IgD-negative memory B cell (primary cell): Measurements from ENCODE around the gene SLC4A1. TPM values are rescaled to one million over a fixed set of nuclear protein-coding genes. Genes with fewer than 3 reads are reported as not detected.

Source experiments
- H3K27ac Mint-ChIP-seq, 3 donors: one replicate each; pipeline ENCODE4 v1.8.0; 2020 to 2022; ENCODE audit warnings: mild to moderate bottlenecking in 3 of 3, mixed read lengths in 3 of 3, moderate library complexity in 1 of 3
- H3K27me3 Mint-ChIP-seq: one replicate; pipeline ENCODE4 v1.8.0; 2021; ENCODE audit warnings: mixed read lengths
- H3K36me3 Mint-ChIP-seq: one replicate; pipeline ENCODE4 v1.8.0; 2020; ENCODE audit warnings: mild to moderate bottlenecking, mixed read lengths
- H3K4me1 Mint-ChIP-seq, 3 donors: one replicate each; pipeline ENCODE4 v1.8.0; 2020 to 2022; ENCODE audit warnings: mixed read lengths in 3 of 3, mild to moderate bottlenecking in 1 of 3
- H3K4me3 Mint-ChIP-seq, 4 donors: one replicate each; pipeline ENCODE4 v1.8.0; 2020 to 2022; ENCODE audit warnings: mild to moderate bottlenecking in 4 of 4, mixed read lengths in 4 of 4, moderate library complexity in 3 of 4
- H3K9me3 Mint-ChIP-seq, 3 donors: one replicate each; pipeline ENCODE4 v1.8.0; 2020 to 2021; ENCODE audit warnings: mixed read lengths in 3 of 3, mild to moderate bottlenecking in 1 of 3
- polyA plus RNA-seq: library from polyadenylated mRNA; unstranded; fragments of 300-500 nt; fragmentation: Illumina TruSeq; gene quantifications from one replicate; pipeline ENCODE4 v1.2.3, GENCODE V29; 2021

SLC4A1 gene
- polyA plus RNA-seq, 1 donor from 2014 or later, result not detected

DNA sequence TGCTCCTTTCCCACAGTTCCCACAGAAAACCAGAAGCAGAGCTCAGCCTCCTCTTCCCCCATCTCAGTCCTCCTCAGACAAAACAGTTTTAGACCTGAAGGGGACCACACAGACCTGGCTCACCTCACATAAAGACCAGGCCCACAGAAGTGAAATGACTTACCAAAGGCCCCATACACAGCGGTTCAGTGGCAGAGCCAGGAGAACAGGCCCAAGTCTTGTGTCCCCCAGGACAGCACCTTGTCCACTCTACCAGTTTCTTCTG lies 53.8 kb downstream of the SLC4A1 start:
- Mint-ChIP-seq H3K4me1 (peaks cover 27 to 57% (median 45%) of the 10 kb centered on the region in 3 donors), H3K27me3 (no peaks in the 10 kb centered on the region), H3K9me3 (no peaks in the 10 kb centered on the region), H3K36me3 (peaks cover 7% of the 10 kb centered on the region), H3K27ac (peak overlapping the region; percentile 54 to 97 (median 96)), H3K4me3 (peak overlapping the region; percentile 9 to 90 (median 56))

DNA sequence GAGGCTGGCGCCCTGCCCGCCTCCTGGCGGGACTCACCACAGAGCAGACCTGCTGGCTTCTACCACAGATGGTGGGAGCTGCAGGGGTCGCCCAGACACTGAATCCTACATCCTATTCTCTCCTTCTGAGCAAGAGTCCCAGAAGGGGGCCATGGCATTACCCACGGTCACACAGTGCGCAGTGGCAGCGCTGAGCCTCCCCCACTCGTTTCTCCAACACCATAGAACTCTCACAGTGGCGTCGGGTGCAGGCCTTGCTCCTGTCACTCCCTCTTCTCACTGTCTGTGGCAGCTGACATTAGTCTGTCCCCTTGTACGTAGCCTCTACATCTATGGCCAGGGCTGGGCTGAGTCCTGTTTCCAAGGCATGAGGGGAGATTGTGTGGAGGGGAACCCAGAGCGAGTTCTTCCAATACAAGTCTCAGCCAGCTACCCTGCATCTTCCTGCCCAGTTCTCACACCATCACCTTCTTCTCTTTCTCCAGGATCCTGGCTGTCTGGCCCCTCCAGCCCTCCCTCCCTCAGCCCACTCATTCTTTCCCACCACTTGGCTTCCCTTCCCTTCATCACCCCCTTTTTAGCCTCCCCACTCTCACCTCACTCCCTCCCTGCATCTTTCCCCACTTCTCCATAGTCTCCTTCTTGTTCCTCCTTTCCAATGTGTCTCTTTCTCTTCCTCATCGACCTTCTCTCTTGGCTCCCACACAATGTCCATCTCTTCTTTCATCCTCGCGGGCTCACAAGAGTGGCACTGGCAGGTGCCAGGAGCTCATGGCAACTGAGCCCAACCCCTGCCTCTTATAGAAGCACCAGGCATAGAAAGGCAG lies 54.3 kb downstream of the SLC4A1 start:
- Mint-ChIP-seq H3K4me1 (peaks cover 27 to 57% (median 45%) of the 10 kb centered on the region in 3 donors), H3K4me3 (peak overlapping the region; percentile 9 to 90 (median 64)), H3K36me3 (peaks cover 7% of the 10 kb centered on the region), H3K27ac (peak overlapping the region; percentile 54 to 97 (median 96)), H3K27me3 (no peaks in the 10 kb centered on the region), H3K9me3 (no peaks in the 10 kb centered on the region)

DNA sequence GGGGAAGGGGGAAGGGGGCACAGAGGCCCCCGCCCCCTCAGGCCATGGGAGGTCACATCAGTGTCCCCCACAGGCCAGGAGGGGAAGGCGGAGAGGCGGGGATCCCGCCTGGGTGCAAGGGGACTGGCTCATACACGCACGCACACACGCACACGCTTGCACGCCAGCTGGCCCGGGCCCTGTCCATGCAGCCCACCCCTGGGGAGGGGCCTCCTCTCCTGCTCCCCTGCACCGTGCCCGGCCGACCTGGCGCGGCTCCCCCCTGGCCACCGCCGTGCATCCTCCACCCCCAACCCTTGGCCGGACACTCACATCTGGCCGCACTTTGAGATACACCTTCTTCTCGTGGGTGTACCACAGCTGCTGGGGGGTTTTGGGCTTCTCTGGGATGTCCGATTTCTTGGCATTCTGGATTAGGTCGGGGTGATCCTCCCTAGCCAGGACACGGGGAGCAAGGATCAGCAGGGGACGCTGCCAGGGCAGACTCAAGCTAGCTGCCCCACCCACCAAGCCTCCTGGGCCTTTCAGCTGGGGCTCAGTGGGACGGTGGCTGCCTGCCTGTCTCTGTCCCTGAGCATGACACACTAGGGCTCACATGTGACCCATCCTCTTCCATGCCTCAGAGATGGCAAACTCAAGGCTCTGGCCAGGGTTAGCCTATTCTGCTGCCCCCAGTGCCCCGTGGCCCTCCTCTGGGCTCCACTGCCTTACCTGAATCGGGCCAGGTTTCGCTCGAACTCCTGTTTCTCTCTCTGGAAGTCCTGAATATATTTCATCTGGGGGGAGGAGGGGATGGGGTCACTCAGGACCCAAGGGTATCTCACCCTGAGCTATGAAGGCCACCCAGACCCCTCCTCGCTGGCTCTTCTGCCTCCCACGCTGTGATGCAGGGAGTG lies 55.2 kb downstream of the SLC4A1 start:
- no peaks in the 10 kb centered on the region for H3K27me3 Mint-ChIP-seq
- peaks cover 23 to 55% (median 47%) of the 10 kb centered on the region in 3 donors for H3K4me1 Mint-ChIP-seq
- H3K4me3 Mint-ChIP-seq, result no peak overlapping the region
- H3K36me3 Mint-ChIP-seq, result peaks cover 7% of the 10 kb centered on the region
- peak overlapping the region; percentile 54 to 97 (median 96) for H3K27ac Mint-ChIP-seq
- H3K9me3 Mint-ChIP-seq, result no peaks in the 10 kb centered on the region

DNA sequence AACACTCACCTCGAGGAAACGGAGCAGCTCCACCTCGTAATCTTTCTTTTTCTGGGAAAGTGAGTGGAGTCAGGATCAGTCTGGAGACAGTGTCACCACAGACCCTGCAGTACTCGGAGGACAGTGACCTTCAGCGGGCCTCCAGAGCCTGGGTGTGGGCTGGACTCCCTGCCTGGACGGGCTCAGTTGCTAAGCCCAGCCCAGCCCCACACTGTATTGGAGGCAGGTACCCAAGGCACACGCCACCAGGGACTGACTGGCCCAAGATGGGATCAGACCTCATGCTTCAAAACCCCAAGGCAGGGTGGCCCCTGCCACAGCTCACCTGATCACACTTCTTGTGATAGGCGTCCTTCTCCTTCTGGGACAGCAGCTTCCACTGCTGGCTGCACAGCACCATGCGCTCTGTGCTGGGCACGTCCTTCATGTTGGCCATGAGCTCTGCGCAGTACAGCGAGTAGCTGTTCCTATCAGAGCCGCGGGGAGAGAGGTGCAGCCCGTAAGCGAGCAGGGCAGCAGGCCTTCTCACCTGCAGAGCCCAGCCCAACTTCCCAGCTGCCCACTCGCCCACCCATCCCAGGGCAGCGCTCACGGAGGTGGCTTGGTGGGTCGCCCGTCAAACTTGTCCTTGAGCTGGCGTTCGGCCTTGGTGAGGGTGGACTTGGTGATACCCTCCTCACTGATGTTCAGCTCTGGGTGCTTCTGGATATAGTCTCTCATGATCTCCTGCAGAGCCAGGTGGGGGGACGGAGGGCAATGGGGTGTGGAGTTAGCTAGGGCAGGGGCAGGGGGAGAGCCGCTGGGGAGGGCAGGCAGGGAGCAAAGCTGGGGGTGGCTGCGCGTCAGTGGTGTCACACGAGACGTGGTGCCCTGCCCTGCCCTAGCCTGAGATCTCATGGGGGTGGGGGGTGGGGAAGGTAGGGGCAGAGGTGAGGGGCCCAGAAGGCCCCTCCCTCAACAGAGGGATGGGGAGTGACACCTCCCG lies 56.4 kb downstream of the SLC4A1 start:
- H3K36me3 Mint-ChIP-seq, result peaks cover 7% of the 10 kb centered on the region
- H3K9me3 Mint-ChIP-seq, result no peaks in the 10 kb centered on the region
- H3K4me1 Mint-ChIP-seq, result peaks cover 16 to 45% (median 43%) of the 10 kb centered on the region in 3 donors
- peak overlapping the region in 1 of 4 donors; percentile 80 for H3K4me3 Mint-ChIP-seq
- H3K27ac Mint-ChIP-seq, result peak overlapping the region; percentile 56 to 78 (median 64)
- no peaks in the 10 kb centered on the region for H3K27me3 Mint-ChIP-seq

DNA sequence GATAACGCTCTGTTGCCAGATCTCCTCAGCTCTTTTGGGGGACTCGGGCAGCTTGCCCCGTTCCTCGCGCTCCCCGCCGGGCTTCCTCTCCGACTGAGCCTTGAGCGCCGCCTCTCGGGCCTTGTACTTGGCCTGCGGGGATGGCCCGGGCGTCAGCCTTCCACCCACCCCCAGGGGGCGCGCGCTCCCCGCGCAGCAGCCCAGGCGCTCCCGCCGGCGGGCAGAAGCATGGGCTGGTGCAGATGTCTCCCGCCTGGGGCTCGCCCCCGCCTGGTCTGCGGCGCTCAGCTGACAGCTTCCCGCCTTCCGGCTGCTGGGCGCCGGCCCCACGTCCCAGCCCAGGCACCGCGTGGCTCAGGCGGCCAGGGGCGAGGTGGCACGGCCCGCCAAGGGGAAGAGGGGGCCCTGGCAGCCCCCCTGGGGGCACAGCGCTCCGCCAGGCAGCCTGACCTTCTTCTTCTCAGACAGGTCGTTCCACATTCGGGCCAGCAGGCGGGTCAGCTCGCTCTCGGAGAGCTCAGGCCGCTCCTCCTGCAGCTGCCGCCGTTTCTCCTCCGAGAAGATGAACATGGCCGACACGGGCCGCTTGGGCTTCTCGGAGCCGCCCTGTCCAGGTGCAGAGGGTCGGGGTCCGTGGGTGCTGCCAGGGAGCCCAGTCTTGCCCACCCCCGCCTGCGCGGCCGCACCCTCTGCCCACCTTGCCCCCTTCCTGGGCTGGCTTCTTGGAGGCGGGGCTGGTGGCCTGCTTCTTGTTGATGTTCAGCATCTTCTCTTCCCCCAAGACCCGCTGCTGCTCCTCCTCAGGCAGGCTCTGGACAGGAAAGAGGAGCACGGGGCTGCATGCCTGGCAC lies 57.4 kb downstream of the SLC4A1 start:
- peaks cover 3% of the 10 kb centered on the region for H3K36me3 Mint-ChIP-seq

DNA sequence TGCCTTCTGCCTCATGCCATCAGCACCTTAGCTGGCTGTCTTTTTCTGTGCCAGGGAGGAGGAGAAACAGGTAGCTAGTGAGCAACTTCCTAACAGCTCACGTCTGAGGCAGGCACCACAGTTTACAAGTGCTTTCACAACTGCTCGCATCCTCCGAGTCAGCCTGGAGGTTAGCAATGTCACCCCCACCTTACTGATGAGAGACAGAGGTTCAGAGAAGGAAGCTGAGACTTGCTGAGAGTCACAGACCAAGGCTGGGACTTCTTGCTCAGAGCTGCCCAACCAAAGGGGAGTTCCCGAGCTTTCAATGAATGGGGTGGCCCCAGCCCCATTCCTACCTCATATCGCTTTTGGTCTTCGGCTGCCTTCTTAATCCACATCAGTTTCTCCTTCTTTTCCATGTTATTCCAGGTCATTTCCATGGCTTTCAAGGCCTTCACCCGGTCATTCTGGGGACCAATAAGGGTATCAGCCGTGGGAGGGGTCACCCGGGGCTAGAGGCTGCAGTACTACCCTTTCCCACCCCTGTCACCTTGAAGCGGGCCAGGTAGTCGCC lies 58.1 kb downstream of the SLC4A1 start:
- Mint-ChIP-seq H3K36me3 (peaks cover 3% of the 10 kb centered on the region), H3K4me3 (peak overlapping the region in 3 of 4 donors; percentile 28 to 84 (median 34)), H3K27ac (peak overlapping the region; percentile 13 to 93 (median 88)), H3K27me3 (no peaks in the 10 kb centered on the region), H3K4me1 (peaks cover 9 to 30% (median 28%) of the 10 kb centered on the region in 3 donors), H3K9me3 (no peaks in the 10 kb centered on the region)

More for the DNA sequence above, 57.4 kb downstream of the SLC4A1 start:
- Mint-ChIP-seq H3K4me3 (peak overlapping the region in 3 of 4 donors; percentile 28 to 84 (median 34)), H3K9me3 (no peaks in the 10 kb centered on the region), H3K4me1 (peaks cover 9 to 36% (median 33%) of the 10 kb centered on the region in 3 donors), H3K27me3 (no peaks in the 10 kb centered on the region), H3K27ac (peak overlapping the region in 2 of 3 donors; percentile 88 to 93)

DNA sequence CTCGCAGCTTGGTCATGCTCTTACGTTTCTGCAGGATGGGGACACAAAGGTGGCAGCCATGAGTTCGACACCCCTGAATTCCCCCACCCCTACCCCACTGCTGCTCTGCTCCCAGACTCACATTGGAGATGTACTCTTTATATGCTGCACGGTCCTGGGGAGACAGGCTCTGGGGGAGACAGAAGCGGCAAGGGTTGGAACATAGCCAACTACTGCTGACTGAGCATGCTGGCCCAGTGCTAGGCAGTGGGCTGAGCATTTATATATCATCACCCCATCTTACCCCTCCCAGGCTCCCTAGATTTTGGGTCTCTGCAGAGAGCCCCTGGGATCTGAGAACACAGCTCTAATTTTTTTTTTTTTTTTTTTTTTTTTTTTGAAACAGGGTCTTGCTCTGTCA lies 60.2 kb downstream of the SLC4A1 start:
- H3K27ac Mint-ChIP-seq, result no peak overlapping the region

DNA sequence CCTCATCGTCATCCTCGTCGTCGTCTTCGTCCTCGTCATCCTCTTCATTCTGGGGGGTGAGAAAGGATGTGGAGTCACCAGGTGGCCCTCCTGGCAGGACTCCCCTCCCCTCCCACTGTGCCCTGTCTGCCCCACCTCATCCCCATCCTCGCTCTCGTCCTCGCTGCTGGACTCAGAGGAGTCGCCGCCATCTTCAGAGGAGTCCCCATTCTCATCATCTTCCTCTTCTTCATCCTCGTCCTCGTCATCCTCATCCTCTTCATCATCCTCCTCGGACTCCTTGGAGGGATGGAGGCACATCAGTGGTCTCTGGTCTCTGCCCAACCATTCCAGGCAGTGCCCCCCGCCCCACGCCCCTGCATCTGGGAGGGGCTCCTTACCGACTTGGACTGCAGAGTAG lies 60.6 kb downstream of the SLC4A1 start:
- peaks cover 19 to 29% (median 22%) of the 10 kb centered on the region in 3 donors for H3K4me1 Mint-ChIP-seq
- no peaks in the 10 kb centered on the region for H3K9me3 Mint-ChIP-seq
- H3K27me3 Mint-ChIP-seq, result no peaks in the 10 kb centered on the region
- H3K36me3 Mint-ChIP-seq, result no peaks in the 10 kb centered on the region
- no peak overlapping the region for H3K4me3 Mint-ChIP-seq
- peak overlapping the region in 1 of 3 donors; percentile 47 for H3K27ac Mint-ChIP-seq

More for the DNA sequence above, 60.2 kb downstream of the SLC4A1 start:
- Mint-ChIP-seq H3K4me3 (peak overlapping the region in 1 of 4 donors; percentile 46), H3K4me1 (peaks cover 17 to 28% (median 19%) of the 10 kb centered on the region in 3 donors), H3K9me3 (no peaks in the 10 kb centered on the region), H3K36me3 (no peaks in the 10 kb centered on the region), H3K27me3 (no peaks in the 10 kb centered on the region)

DNA sequence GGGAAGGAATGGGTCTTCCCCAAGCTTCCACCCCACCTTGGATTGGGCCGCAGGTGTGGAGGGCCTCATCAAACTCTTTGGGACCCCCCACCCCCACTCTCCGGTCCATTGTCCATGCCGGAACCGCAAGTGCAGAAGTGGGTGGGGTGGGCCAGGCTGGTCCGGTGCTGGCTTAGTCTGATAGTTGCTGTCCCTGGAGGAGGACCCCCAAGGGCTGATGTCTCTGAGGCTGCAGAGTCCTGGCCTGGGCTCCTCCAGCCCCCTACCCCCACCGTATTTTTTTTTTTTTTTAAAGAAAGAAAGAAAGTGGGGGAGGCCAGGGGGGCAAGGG lies 61.1 kb downstream of the SLC4A1 start:
- Mint-ChIP-seq H3K9me3 (no peaks in the 10 kb centered on the region), H3K27me3 (no peaks in the 10 kb centered on the region), H3K27ac (peak overlapping the region in 1 of 3 donors; percentile 50), H3K4me3 (no peak overlapping the region), H3K36me3 (no peaks in the 10 kb centered on the region), H3K4me1 (peaks cover 21 to 31% (median 24%) of the 10 kb centered on the region in 3 donors)

DNA sequence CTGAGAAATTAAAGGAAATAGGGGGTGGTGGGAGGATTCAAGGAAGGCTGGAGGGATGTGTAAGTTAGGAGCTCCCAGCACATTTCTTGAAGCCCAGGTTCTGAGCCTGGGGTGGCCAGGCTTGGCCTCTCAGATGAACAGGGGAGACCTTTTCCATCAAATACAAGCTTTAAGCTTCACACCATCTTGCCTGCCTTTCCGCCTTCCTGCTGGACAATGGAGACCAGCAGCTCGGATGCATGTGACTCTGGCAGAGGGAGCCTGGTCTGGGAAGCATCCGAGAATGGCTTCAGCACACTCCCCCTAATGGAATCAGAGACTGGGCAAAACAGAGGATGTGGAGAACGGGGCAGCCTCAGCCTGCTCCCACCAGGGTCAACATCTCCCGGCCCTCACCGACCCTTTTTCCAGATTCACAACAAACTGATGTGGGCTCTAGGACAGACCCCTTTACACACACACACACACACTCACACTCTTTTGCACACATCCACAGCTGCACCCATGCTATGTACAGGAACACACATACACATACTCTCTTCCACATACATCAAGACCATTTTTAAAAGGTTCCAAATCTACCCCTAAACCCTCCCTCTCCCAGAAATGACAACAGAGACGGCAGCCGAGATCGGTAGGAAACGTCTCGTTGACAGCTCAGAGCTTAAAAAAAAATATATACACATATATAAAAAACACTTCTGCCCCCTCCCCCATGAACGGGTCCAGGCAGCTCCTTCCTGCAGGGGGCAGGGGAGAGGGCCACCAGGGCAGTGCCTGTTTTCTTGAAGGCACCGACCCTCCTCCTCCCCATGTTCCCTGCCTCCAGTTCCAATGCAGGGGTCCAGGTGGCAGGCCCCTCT lies 61.7 kb downstream of the SLC4A1 start:
- Mint-ChIP-seq H3K9me3 (no peaks in the 10 kb centered on the region), H3K27ac (peak overlapping the region; percentile 18 to 59 (median 50)), H3K4me1 (peaks cover 24 to 30% (median 24%) of the 10 kb centered on the region in 3 donors), H3K36me3 (no peaks in the 10 kb centered on the region), H3K27me3 (no peaks in the 10 kb centered on the region), H3K4me3 (peak overlapping the region in 1 of 4 donors; percentile 39)

DNA sequence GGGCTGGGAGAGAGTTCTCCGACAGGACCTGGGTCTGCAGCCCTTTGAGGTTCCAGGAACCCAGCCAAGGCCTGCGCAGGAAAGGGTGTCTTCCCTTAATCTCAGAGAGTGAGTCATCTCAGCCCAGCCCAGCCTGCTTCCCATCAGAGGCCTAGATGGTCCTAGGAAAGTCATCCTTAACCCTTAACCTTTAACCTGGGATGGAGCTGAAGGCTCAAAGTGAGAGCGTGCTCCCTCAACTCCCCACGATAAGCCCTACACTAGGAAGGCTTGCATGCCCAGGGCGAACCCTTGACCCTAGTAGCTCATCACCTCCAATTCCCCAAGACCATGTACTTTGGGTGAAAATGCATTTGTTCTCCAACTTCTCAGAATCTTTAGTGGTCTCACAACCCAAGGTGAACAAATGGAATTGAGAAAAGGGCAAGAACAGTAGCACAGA lies 63.5 kb downstream of the SLC4A1 start:
- Mint-ChIP-seq H3K27ac (peak overlapping the region in 2 of 3 donors; percentile 31 to 39), H3K27me3 (no peaks in the 10 kb centered on the region), H3K36me3 (no peaks in the 10 kb centered on the region), H3K4me3 (no peak overlapping the region), H3K9me3 (no peaks in the 10 kb centered on the region), H3K4me1 (peaks cover 21 to 26% (median 23%) of the 10 kb centered on the region in 3 donors)

DNA sequence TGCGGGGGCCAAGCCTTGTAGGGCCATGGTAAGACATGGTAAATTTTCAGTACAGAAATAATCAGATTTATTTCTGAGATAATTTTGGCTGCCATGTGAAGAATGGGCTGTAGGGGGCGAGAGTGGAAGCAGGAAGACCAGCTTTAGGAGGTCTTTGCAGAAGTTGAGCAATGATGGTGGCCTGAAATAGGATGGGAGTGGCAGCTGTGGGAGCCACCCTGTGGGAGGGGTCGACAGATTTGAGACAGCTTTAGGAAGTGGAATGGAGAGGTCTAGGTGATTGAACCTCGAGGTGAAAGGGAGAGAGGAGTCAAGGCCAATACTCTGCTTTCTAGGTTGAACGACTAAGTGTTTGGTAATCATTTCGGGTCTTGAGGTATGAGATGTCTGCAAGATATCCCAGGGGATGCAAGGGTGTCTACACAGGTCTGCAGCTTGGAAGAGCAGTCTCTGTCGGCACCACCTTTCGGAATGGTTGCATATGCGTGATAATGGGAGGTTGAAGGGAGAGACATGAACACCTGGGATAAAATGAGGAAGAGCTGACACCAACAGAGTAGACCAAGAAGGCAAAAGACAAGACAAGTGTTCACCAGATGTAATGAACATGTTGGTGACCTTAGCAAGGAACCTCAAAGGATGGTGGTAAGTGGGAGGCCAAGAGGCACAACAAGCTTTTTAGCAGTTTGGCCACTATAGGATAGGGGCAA lies 64.0 kb downstream of the SLC4A1 start:
- peak overlapping the region in 2 of 3 donors; percentile 34 to 36 for H3K27ac Mint-ChIP-seq
- H3K9me3 Mint-ChIP-seq, result no peaks in the 10 kb centered on the region
- no peaks in the 10 kb centered on the region for H3K36me3 Mint-ChIP-seq
- H3K4me3 Mint-ChIP-seq, result peak overlapping the region in 1 of 4 donors; percentile 82
- no peaks in the 10 kb centered on the region for H3K27me3 Mint-ChIP-seq
- H3K4me1 Mint-ChIP-seq, result peaks cover 21 to 26% (median 23%) of the 10 kb centered on the region in 3 donors
